Measurements from ENCODE around the gene KLF1. TPM values are rescaled to one million over a fixed set of nuclear protein-coding genes. Genes with fewer than 3 reads are reported as not detected.

Gene KLF1
- total and polyA plus RNA-seq, 10 of the 15 experiments (the other 5 are each of a cell fraction or from before 2014, with no cell fraction given) = 0.04 to 0.38 (median 0.08) TPM; not detected in 3

- TF ChIP-seq PBX3 (IDR thresholded peaks at IDR 0.05; ENCODE audit: insufficient replicate concordance, low read depth, low read length) (peak; percentile 2), ASH2L (IDR thresholded peaks at IDR 0.05; ENCODE audit: borderline replicate concordance, low read depth) (no peak), CHD2 (IDR thresholded peaks at IDR 0.05; ENCODE audit: borderline replicate concordance, low read depth, low read length) (peak; percentile 51; the same call in 1 of the 2 replicates), BCL11A (IDR thresholded peaks at IDR 0.05; ENCODE audit: low read depth, low read length) (peak; percentile 51; the same call in 1 of the 2 replicates), NBN (IDR thresholded peaks at IDR 0.05) (peak; percentile 86), CTCF (IDR thresholded peaks at IDR 0.05 in 2 of 3, conservative IDR thresholded peaks at IDR 0.05 in 1 of 3; ENCODE audit: control insufficient read depth in 2 of 3, extremely low read depth in 1 of 3, insufficient read depth in 1 of 3, low read depth in 3 of 3, low read length in 3 of 3) (peak in 2 of 3 experiments; percentile 1 to 18; a peak in 1 of 6 replicates), SREBF1 (IDR thresholded peaks at IDR 0.05; ENCODE audit: low read length) (no peak), SKIL (IDR thresholded peaks at IDR 0.05; ENCODE audit: low read depth, poor library complexity, severe bottlenecking) (peak; percentile 98), POLR2AphosphoS5 (IDR thresholded peaks at IDR 0.05; ENCODE audit: low read length) (peak; percentile 36; the same call in 1 of the 2 replicates), ZNF384 (IDR thresholded peaks at IDR 0.05; ENCODE audit: borderline replicate concordance, low read depth, low read length) (no peak), STAT1 (conservative IDR thresholded peaks at IDR 0.05) (no peak), CEBPB (IDR thresholded peaks at IDR 0.05; ENCODE audit: borderline replicate concordance in 1 of 2, low read depth in 2 of 2, low read length in 2 of 2) (no peak), SREBF2 (IDR thresholded peaks at IDR 0.05; ENCODE audit: low read length) (no peak), EGR1 (IDR thresholded peaks at IDR 0.05; ENCODE audit: borderline replicate concordance in 1 of 2, low read depth in 2 of 2, low read length in 2 of 2) (no peak), MEF2B (IDR thresholded peaks at IDR 0.05; ENCODE audit: partially characterized antibody, poor library complexity, severe bottlenecking) (peak; percentile 63), SPI1 (IDR thresholded peaks at IDR 0.05; ENCODE audit: borderline replicate concordance, insufficient read depth, low read depth, low read length) (no peak), SMC3 (IDR thresholded peaks at IDR 0.05; ENCODE audit: borderline replicate concordance, low read length) (no peak), LARP7 (IDR thresholded peaks at IDR 0.05) (peak; percentile 33; the same call in 1 of the 2 replicates), RUNX3 (IDR thresholded peaks at IDR 0.05; ENCODE audit: low read length) (peak; percentile 93), BCL3 (IDR thresholded peaks at IDR 0.05; ENCODE audit: borderline replicate concordance, insufficient read depth, low read depth, low read length, poor library complexity, severe bottlenecking) (peak; percentile 89)
Measured at GRCh38 chr19:12899891-12900518, 13.0 kb upstream of the KLF1 start (continued).
